ENCODE measurements around the gene NCAPH2. TPM values are rescaled to one million over a fixed set of nuclear protein-coding genes. Genes with fewer than 3 reads are reported as not detected.
"Not testable (repeated sequence)": the region's sequence is repeated elsewhere in the genome, so short reads cannot be mapped to it uniquely, and the experiment has no call there.

NCAPH2 gene
- total RNA-seq, 4 donors from 2014 or later = 40.7 to 54.3 (median 41.5) TPM

DNA sequence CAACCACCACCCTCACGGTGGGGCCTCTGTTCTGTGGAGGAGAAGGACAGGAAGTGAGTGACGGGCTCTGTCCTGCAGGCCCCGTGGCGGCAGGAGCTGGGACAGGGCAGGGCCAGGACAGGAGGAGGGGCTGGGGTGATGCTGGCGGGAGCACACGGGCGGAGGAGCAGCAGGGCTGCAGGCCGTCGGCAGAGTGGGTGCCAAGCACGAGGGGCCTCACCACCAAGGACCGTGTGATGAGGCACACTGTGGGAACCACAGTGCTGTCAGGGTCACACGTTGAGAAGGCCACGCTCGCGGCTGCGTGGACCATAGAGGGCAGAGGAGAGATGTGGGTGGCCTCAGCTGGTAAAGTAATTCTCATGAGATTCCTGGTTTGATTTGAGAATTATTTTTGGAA, 8.9 kb downstream of the NCAPH2 start:
- DNase-seq (ENCODE audit: low spot score in 2 of 2) = no peak
- 77 to 81% methylated on average over 15 to 16 of the region's 16 CpGs for WGBS, 2 donors
- intact Hi-C loops (cut with DNase I; ENCODE audit: low total_unique reads) = no loop called here
- TF ChIP-seq, protein P1, sequence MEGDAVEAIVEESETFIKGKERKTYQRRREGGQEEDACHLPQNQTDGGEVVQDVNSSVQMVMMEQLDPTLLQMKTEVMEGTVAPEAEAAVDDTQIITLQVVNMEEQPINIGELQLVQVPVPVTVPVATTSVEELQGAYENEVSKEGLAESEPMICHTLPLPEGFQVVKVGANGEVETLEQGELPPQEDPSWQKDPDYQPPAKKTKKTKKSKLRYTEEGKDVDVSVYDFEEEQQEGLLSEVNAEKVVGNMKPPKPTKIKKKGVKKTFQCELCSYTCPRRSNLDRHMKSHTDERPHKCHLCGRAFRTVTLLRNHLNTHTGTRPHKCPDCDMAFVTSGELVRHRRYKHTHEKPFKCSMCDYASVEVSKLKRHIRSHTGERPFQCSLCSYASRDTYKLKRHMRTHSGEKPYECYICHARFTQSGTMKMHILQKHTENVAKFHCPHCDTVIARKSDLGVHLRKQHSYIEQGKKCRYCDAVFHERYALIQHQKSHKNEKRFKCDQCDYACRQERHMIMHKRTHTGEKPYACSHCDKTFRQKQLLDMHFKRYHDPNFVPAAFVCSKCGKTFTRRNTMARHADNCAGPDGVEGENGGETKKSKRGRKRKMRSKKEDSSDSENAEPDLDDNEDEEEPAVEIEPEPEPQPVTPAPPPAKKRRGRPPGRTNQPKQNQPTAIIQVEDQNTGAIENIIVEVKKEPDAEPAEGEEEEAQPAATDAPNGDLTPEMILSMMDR (IDR thresholded peaks at IDR 0.05) = no peak
- no peak for TF ChIP-seq POLR2A (IDR thresholded peaks at IDR 0.05)
- no peak overlapping the region for H3K4me3 ChIP-seq (ENCODE audit: low read depth, poor library complexity, severe bottlenecking)

DNA sequence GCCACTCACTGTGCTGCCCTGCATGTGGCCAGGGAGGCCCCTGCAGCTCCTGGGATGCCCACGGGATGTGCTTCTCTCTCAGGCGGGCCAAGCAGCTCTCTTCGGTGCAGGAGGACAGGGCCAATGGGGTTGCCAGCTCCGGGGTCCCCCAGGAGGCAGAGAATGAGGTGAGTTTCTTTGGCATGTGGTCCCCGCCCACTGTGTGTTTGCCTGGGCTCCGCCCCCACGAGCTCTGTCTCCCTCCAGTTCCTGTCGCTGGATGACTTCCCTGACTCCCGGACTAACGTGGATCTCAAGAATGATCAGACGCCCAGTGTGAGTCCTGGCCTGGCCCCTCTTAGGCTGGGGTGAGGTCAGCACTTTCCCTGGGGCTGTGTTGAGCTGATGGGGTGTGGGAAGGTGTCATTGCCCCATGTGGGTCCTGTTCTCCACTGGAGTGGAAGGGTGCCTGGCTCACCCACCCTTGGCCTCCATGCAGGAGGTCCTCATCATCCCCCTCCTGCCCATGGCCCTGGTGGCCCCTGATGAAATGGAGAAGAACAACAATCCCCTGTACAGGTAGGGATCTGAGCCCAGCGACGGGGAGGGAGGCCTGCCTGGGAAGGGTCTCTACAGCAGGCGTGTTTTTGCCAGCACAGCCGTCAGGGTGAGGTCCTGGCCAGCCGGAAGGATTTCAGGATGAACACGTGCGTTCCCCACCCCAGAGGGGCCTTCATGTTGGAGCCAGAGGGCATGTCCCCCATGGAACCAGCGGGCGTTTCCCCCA, 9.7 kb downstream of the NCAPH2 start:
- 86 to 88% methylated on average over 18 to 19 of the region's 20 CpGs for WGBS, 2 donors
- TF ChIP-seq, protein P1 (IDR thresholded peaks at IDR 0.05) = no peak
- TF ChIP-seq POLR2A (IDR thresholded peaks at IDR 0.05) = no peak
- no peak overlapping the region for H3K4me3 ChIP-seq (ENCODE audit: low read depth, poor library complexity, severe bottlenecking)
- intact Hi-C loops (cut with DNase I; ENCODE audit: low total_unique reads) = no loop called here
- no peak for DNase-seq (ENCODE audit: low spot score in 2 of 2)

DNA sequence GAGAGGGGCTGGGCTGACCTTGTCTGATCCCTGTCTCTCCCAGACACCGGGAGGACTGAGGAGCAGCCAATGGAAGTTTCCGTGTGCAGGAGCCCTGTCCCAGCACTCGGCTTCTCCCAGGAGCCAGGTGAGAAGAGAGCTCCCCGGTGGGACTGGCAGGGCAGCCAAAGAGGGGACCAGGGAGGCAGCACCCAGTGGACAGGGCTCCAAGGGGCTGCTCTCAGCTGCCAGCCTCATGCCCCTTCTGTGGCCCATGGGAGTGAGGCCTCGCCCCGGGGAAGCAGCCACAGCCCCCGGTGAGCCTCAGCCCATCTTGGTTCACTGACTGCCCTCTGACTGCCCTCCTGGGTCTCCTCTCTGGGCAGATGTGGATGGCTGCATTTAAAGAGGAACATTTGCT, 10.6 kb downstream of the NCAPH2 start:
- H3K4me3 ChIP-seq (ENCODE audit: low read depth, poor library complexity, severe bottlenecking) = no peak overlapping the region
- no peak for DNase-seq (ENCODE audit: low spot score in 2 of 2)
- 93 to 97% methylated on average over 5 to 7 of the region's 7 CpGs for WGBS, 2 donors
- TF ChIP-seq, protein P1 (IDR thresholded peaks at IDR 0.05) = no peak
- TF ChIP-seq POLR2A (IDR thresholded peaks at IDR 0.05) = no peak
- intact Hi-C loops (cut with DNase I; ENCODE audit: low total_unique reads) = no loop called here

DNA sequence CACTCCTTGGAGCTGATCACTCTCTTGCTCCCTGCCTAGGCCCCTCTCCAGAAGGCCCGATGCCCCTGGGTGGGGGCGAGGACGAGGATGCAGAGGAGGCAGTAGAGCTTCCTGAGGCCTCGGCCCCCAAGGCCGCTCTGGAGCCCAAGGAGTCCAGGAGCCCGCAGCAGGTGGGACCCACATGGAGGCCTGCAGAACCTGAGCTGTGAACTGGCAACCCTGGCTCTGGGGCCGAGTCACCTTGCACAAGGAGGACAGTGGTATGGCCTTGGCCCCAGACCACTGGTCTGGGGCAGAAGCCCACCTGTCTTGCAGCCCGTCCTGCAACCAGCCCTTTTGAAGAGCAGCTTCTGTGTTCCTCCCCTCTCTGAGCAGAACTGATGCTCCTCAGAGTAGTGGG, 11.1 kb downstream of the NCAPH2 start:
- DNase-seq (ENCODE audit: low spot score in 2 of 2) = no peak
- 85 to 94% methylated on average over 6 to 8 of the region's 8 CpGs for WGBS, 2 donors
- TF ChIP-seq POLR2A (IDR thresholded peaks at IDR 0.05) = no peak
- TF ChIP-seq, protein P1 (IDR thresholded peaks at IDR 0.05) = no peak
- no peak overlapping the region for H3K4me3 ChIP-seq (ENCODE audit: low read depth, poor library complexity, severe bottlenecking)
- intact Hi-C loops (cut with DNase I; ENCODE audit: low total_unique reads) = no loop called here

DNA sequence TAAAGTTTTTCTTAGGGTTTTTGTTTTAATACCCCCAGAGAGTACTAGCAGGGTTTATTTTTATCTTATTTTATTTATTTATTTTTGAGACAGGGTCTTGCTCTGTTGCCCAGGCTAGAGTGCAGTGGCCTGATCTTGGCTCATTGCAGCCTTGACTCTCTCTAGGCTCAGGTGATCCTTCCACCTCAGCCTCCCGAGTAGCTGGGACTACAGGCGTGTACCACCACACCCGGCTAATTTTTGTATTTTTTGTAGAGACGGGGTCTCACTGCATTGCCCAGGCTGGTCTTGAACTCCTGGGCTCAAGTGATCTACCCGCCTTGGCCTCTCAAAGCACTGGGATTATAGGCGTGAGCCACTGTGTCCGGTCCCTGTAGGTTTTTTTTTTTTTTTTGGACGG, 12.2 kb downstream of the NCAPH2 start:
- DNase-seq (ENCODE audit: low spot score in 2 of 2); intact Hi-C loops (cut with DNase I; ENCODE audit: low total_unique reads); H3K4me3 ChIP-seq (ENCODE audit: low read depth, poor library complexity, severe bottlenecking): not testable (repeated sequence)
- WGBS, 2 donors = 96% methylated on average over 8 of the region's 8 CpGs

DNA sequence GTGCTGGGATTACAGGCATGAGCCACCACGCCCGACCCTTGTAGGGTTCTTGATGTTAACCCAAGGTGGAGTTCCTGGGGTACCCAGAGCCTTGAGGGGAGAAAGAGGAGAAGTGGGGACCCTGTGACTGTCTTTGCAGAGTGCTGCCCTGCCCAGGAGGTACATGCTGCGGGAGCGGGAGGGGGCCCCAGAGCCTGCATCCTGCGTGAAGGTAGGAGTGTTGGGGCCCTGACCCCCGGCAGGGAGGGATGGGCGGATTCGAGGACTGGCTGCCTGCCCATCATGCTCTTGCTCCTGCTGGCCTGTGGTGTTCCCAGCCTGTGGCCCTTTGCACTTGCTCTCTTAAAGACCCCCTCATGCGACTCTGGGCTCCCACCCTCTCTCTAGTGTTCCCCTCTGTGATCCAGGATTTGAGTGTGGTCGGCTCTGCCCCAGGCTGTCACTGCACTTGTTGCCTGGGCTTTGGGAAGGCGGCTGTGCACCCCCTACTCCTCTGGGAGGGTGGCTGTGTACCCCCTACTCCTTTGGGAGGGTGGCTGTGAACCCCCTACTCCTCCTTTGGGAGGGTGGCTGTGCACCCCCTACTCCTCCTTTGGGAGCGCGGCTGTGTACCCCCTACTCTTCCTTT, 12.9 kb downstream of the NCAPH2 start:
- WGBS, 2 donors = 91 to 93% methylated on average over 12 of the region's 13 CpGs
- no peak overlapping the region for H3K4me3 ChIP-seq (ENCODE audit: low read depth, poor library complexity, severe bottlenecking)
- TF ChIP-seq, protein P1 (IDR thresholded peaks at IDR 0.05) = no peak
- no peak for TF ChIP-seq POLR2A (IDR thresholded peaks at IDR 0.05)
- DNase-seq (ENCODE audit: low spot score in 2 of 2) = no peak
- intact Hi-C loops (cut with DNase I; ENCODE audit: low total_unique reads) = no loop called here
